Body of pancreas (tissue), 4 donors: ENCODE data around the gene TACC2.

Source experiments
- CTCF ChIP-seq, 7 experiments: fragments of 450-650 bp in 4 of 7; fragments of 200-600 bp in 3 of 7; sonication (generic) in 3 of 7; IDR thresholded peaks; one replicate each; pipeline ENCODE4 v1.5.1; 2016 to 2019; ENCODE audit warnings: antibody characterized with exemption in 7 of 7
- POLR2A ChIP-seq, 3 donors: fragments of 450-650 bp; IDR thresholded peaks; one replicate each; pipeline ENCODE4 v1.6.1; 2016; ENCODE audit warnings: antibody characterized with exemption in 3 of 3, mild to moderate bottlenecking in 2 of 3

GRCh38 chr10:121975295-121976086, 13.5 kb upstream of the TACC2 start:
- no peak for TF ChIP-seq POLR2A (IDR thresholded peaks at IDR 0.05)
- TF ChIP-seq CTCF (IDR thresholded peaks at IDR 0.05) = peak in 4 of 7 experiments; percentile 51 to 63 (median 59)
